Right atrium auricular region (tissue), 2 donors: ENCODE measurements around the gene HS3ST5. TPM values are rescaled to one million over a fixed set of nuclear protein-coding genes. Genes with fewer than 3 reads are reported as not detected.

Experiments used
- DNase-seq: peaks from one replicate; pipeline ENCODE4 v3.0.0-alpha.2; 2019; ENCODE audit warnings: low spot score
- H3K27ac ChIP-seq, 2 donors: fragments of 200-600 bp; sonication (generic); 1 replicate in 1 of 2; 2 replicates in 1 of 2; pipeline ENCODE4 v1.5.1; 2016 to 2019
- H3K27me3 ChIP-seq, 2 donors: fragments of 200-600 bp; sonication (generic); one replicate each; pipeline versions ENCODE4 v1.5.1 to v1.6.0; 2017 to 2019
- H3K36me3 ChIP-seq: fragments of 200-600 bp; sonication (generic); one replicate; pipeline ENCODE4 v1.5.1; 2016
- H3K4me1 ChIP-seq, 2 donors: fragments of 200-600 bp; sonication (generic); one replicate each; pipeline versions ENCODE4 v1.5.1 to v1.6.0; 2017 to 2019
- H3K4me3 ChIP-seq, 2 donors: fragments of 200-600 bp; sonication (generic); 1 replicate in 1 of 2; 2 replicates in 1 of 2; pipeline ENCODE4 v1.5.1; 2017 to 2019; ENCODE audit warnings: mild to moderate bottlenecking in 1 of 2, moderate library complexity in 1 of 2
- H3K9me3 ChIP-seq, 2 donors: fragments of 200-600 bp; sonication (generic); one replicate each; pipeline ENCODE4 v1.5.1; 2019
- total RNA-seq, 2 donors: library from RNA; depleted of rRNA; stranded (reverse); fragments of >200 nt; gene quantifications; one replicate each; pipeline ENCODE4 v1.1.0, GENCODE V29; 2016
- TF ChIP-seq, protein P1 (sequence below), 2 donors: fragments of 200-600 bp; sonication (generic); IDR thresholded peaks; one replicate each; pipeline ENCODE4 v1.5.1; 2019; ENCODE audit warnings: antibody characterized with exemption in 2 of 2

HS3ST5 gene
- total RNA-seq, 2 donors from 2014 or later, result not detected

DNA sequence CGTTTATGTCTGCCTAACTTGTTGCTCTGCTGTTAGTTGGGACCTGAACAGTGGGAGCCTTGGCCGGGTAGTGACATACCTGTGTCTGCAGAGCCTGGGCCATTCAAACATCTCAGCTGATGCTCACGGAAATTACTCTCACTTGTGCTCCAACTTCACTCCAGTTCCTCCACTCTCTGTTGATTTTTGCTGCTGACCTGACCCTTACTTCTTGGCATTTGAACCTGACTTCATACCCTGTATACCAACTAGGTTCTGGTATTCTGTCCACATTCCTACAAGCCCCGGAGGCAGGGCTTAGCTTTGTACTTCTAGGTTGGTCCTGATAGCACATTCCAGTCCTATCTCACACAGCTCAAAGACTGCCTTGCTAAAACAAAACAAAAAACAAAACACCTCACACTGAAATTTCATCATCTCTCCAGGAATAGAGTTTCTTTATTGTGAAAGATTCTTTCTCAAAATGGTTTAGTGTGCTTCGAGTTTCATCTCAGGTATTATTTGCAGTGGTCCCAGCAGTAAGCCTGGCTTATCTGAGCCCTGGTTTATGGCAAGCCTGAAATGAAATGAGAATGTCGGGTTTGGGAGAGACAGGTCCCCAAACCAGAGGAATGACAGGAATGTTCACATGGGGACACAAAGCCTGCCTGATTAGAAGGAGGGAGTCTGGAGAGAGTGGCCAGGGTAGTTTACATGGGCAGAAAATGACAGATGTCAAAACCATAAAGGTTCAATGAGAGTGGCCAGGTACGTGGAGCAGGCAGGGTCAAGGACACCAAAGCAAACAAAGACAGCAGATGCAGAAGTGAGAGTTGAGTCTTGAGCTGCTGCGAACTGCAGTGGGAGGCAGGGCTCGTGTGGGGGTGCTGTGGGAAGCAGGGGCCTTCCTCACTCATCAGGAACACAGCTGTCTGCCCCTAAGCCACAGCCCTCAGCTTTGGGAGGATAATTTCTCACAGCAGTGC, 197.7 kb downstream of the HS3ST5 start:
- Histone ChIP-seq H3K27ac (no peak overlapping the region), H3K4me1 (no peaks in the 10 kb centered on the region), H3K27me3 (no peaks in the 10 kb centered on the region), H3K4me3 (no peak overlapping the region), H3K9me3 (peaks cover 0 to 7% of the 10 kb centered on the region in 2 donors), H3K36me3 (no peaks in the 10 kb centered on the region)
- DNase-seq, result no peak
- TF ChIP-seq, protein P1, sequence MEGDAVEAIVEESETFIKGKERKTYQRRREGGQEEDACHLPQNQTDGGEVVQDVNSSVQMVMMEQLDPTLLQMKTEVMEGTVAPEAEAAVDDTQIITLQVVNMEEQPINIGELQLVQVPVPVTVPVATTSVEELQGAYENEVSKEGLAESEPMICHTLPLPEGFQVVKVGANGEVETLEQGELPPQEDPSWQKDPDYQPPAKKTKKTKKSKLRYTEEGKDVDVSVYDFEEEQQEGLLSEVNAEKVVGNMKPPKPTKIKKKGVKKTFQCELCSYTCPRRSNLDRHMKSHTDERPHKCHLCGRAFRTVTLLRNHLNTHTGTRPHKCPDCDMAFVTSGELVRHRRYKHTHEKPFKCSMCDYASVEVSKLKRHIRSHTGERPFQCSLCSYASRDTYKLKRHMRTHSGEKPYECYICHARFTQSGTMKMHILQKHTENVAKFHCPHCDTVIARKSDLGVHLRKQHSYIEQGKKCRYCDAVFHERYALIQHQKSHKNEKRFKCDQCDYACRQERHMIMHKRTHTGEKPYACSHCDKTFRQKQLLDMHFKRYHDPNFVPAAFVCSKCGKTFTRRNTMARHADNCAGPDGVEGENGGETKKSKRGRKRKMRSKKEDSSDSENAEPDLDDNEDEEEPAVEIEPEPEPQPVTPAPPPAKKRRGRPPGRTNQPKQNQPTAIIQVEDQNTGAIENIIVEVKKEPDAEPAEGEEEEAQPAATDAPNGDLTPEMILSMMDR (IDR thresholded peaks at IDR 0.05), result no peak

DNA sequence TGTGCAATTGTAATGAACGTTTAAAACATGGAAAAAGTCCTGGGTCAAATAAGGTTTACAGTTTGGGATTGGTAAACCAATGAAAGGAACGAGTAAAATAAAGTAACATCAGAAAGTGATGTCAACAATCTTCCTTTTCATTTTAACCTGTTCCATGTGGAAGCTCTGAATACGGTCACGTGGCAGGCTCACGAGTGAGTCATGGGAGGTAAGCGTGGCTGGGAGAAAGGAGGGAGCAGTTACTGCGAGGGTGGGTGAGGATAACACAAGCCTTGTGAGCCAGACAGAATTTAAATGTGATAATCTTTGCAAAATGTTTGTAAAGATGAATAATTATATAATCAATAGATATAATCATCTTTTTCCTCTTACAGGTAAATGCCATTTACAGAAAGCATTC, 200.6 kb downstream of the HS3ST5 start:
- DNase-seq, result no peak
- H3K4me1 ChIP-seq, result no peaks in the 10 kb centered on the region
- TF ChIP-seq, protein P1 (IDR thresholded peaks at IDR 0.05), result no peak
- no peak overlapping the region for H3K4me3 ChIP-seq
- no peak overlapping the region for H3K27ac ChIP-seq
- H3K27me3 ChIP-seq, result no peaks in the 10 kb centered on the region
- H3K9me3 ChIP-seq, result peaks cover 0 to 7% of the 10 kb centered on the region in 2 donors
- no peaks in the 10 kb centered on the region for H3K36me3 ChIP-seq

DNA sequence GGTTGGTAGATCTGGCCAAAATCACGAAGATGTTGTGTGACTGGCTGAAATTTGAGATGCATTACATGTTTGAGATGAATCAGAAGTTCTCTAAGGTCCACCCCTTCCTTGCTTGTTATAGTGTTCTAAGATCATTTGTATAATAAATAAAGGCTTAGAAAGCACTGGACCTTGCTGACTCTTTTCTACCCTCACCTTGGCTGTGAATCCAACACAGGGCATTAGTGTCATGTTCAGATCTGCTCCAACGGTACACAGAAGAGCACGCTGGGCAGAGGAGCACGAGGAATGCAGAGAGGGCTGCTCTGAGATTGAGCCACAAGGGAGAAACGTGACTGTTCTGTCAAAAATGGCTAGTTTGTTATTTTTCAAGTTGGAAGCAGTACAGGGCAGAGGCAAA, 202.4 kb downstream of the HS3ST5 start:
- DNase-seq, result no peak
- H3K27ac ChIP-seq, result no peak overlapping the region
- TF ChIP-seq, protein P1 (IDR thresholded peaks at IDR 0.05), result no peak
- no peaks in the 10 kb centered on the region for H3K9me3 ChIP-seq
- no peaks in the 10 kb centered on the region for H3K36me3 ChIP-seq
- no peaks in the 10 kb centered on the region for H3K4me1 ChIP-seq
- no peak overlapping the region for H3K4me3 ChIP-seq
- no peaks in the 10 kb centered on the region for H3K27me3 ChIP-seq

DNA sequence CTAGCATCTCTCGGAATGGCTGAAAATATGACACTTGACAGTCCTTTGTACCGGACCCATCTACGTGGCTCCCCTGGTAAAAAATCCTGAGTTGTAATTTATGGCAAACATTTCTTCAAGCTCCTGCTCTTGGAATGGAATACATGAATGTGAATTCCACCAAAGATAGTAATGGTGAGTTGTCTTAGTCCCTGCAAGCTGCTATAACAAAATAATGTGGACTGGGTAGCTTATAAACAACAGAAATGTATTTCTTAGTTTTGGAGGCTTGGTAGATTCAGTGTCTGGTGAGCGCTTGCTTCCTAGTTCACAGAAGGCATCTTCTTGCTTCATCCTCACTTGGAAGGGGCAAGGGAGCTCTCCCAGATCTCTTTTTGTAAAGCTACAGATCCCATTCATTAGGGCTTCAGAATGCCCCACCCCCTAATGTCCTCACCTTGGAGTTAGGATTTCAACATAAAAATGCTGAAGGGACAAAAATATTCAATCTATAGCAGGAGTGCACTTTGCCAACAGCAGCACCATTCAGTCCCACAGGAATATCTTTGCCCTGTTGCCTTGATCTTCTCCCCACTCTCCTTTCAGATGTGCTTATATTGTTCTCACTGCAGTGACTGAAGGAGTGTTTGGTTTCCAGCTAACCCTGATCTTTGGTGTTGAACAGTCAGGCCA, 204.1 kb downstream of the HS3ST5 start:
- Histone ChIP-seq H3K27me3 (no peaks in the 10 kb centered on the region), H3K4me1 (no peaks in the 10 kb centered on the region), H3K9me3 (no peaks in the 10 kb centered on the region), H3K36me3 (no peaks in the 10 kb centered on the region), H3K4me3 (no peak overlapping the region), H3K27ac (no peak overlapping the region)
- DNase-seq, result no peak
- TF ChIP-seq, protein P1 (IDR thresholded peaks at IDR 0.05), result no peak

DNA sequence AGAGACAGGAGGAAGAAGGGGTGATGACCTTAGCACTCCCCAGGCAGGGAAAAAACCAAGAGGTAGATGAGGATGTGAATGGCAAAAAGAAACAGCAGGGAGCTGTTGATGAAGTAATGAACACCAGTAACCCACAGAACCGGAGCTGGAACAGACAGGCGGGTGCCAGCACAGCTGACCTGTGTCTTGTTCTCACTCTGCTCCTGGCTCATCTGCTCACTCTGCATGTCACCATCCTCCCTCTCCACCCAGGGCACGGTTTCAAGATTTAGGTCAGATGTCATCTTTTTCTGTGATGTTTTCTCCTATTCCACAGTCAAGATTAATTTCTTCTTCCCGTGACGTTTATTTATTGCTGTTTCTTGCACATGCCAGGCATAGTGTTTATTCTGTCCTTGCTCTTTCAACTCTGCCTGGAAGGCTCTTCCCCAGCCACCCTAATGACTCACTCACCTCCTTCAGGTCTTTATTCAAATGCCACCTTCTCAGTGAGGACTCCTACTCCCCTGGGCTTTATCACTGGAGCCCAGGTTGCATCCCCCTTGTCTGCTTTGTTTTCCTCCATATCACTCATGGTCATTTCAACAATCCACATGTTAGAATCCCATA, 207.4 kb downstream of the HS3ST5 start:
- TF ChIP-seq, protein P1 (IDR thresholded peaks at IDR 0.05), result no peak
- Histone ChIP-seq H3K27me3 (no peaks in the 10 kb centered on the region), H3K4me3 (no peak overlapping the region), H3K36me3 (no peaks in the 10 kb centered on the region), H3K9me3 (no peaks in the 10 kb centered on the region), H3K27ac (no peak overlapping the region), H3K4me1 (no peaks in the 10 kb centered on the region)
- DNase-seq, result no peak
